ENCODE results near the gene ERI2. TPM values are rescaled to one million over a fixed set of nuclear protein-coding genes. Genes with fewer than 3 reads are reported as not detected.
"Not testable (repeated sequence)": the region's sequence is repeated elsewhere in the genome, so short reads cannot be mapped to it uniquely, and the experiment has no call there.

ERI2 gene
- total RNA-seq, 1 experiment from 2014 or later: 16.9 TPM

- no peak for TF ChIP-seq E2F1 (CRISPR knock-in tag; IDR thresholded peaks at IDR 0.05)
These were observed 40.5 kb downstream of the ERI2 start (continued) for GRCh38 chr16:20765732-20766131.

- CTCF ChIA-PET: interaction anchor here (2.6 kb wide), 1 partner anchor 10 kb away, joined by 19 read pairs; no protein-coding TSS in a partner anchor
- H3K27ac Mint-ChIP-seq; H3K4me3 Mint-ChIP-seq; ATAC-seq; DNase-seq (ENCODE audit: low spot score); H3K36me3 Mint-ChIP-seq; POLR2A ChIA-PET; H3K27me3 Mint-ChIP-seq (ENCODE audit: low read depth): not testable (repeated sequence)
- Mint-ChIP-seq H3K4me1 (peaks cover 18% of the 10 kb centered on the region), H3K9me3 (peaks cover 25% of the 10 kb centered on the region)
- TF ChIP-seq GABPB1 (CRISPR knock-in tag; IDR thresholded peaks at IDR 0.05): 0 out of 2 replicates have a peak, but pooled peaks have one; percentile 24
These were observed 41.8 kb downstream of the ERI2 start for GRCh38 chr16:20764448-20764847.

- Mint-ChIP-seq H3K27ac (peak within 1 kb of the TSS; percentile 75; the same call in 1 of the 2 replicates), H3K4me3 (peak within 1 kb of the TSS; percentile 79), H3K36me3 (peaks cover 8% of the 10 kb centered on the region; the same call in 1 of the 2 replicates), H3K4me1 (peaks cover 18% of the 10 kb centered on the region), H3K27me3 (ENCODE audit: low read depth) (peaks cover 6% of the 10 kb centered on the region), H3K9me3 (peaks cover 25% of the 10 kb centered on the region)
- ATAC-seq: peak; percentile 99
- ChIA-PET CTCF (interaction anchor here (1.0 to 2.6 kb wide), 2 partner anchors 11 to 1162 kb away, joined by 4 to 19 read pairs; no protein-coding TSS in a partner anchor), POLR2A (no interaction called here)
- TF ChIP-seq GABPB1 (CRISPR knock-in tag; IDR thresholded peaks at IDR 0.05) (no peak), NR1H2 (CRISPR knock-in tag; IDR thresholded peaks at IDR 0.05) (no peak), RELA (CRISPR knock-in tag; IDR thresholded peaks at IDR 0.05; ENCODE audit: borderline replicate concordance) (no peak), PREB (CRISPR knock-in tag; IDR thresholded peaks at IDR 0.05; ENCODE audit: borderline replicate concordance) (no peak), ZNF232 (CRISPR knock-in tag; IDR thresholded peaks at IDR 0.05) (no peak), ZBTB43 (CRISPR knock-in tag; IDR thresholded peaks at IDR 0.05) (no peak), ESRRA (CRISPR knock-in tag; IDR thresholded peaks at IDR 0.05; ENCODE audit: borderline replicate concordance) (no peak), ARID4B (CRISPR knock-in tag; IDR thresholded peaks at IDR 0.05; ENCODE audit: borderline replicate concordance) (no peak), OVOL2 (CRISPR knock-in tag; IDR thresholded peaks at IDR 0.05; ENCODE audit: borderline replicate concordance) (no peak), GTF2I (CRISPR knock-in tag; conservative IDR thresholded peaks at IDR 0.05) (no peak), USF1 (CRISPR knock-in tag; IDR thresholded peaks at IDR 0.05) (no peak), TCF7 (CRISPR knock-in tag; IDR thresholded peaks at IDR 0.05; ENCODE audit: low read depth) (no peak), NFE2L1 (CRISPR knock-in tag; IDR thresholded peaks at IDR 0.05) (no peak), ZNF425 (CRISPR knock-in tag; conservative IDR thresholded peaks at IDR 0.05) (no peak), ZBTB21 (CRISPR knock-in tag; IDR thresholded peaks at IDR 0.05; ENCODE audit: borderline replicate concordance) (no peak), EMX1 (CRISPR knock-in tag; IDR thresholded peaks at IDR 0.05) (no peak), HMGA2 (CRISPR knock-in tag; IDR thresholded peaks at IDR 0.05) (no peak), ZMAT4 (CRISPR knock-in tag; IDR thresholded peaks at IDR 0.05) (no peak), IRF2 (CRISPR knock-in tag; IDR thresholded peaks at IDR 0.05; ENCODE audit: borderline replicate concordance, low read depth) (no peak)
- DNase-seq (ENCODE audit: low spot score): peak; percentile 39
These were observed 42.6 kb downstream of the ERI2 start, which contains the start of gene ACSM3 for GRCh38 chr16:20763461-20764232. ACSM3 (plus strand) TSS chr16:20764014; CDS start chr16:20770035, 6,021 bp downstream.

All from WTC11 (cell line).